CD4-positive, CD25-positive, alpha-beta regulatory T cell (primary cell): ENCODE data around the gene MLLT10. TPM values are rescaled to one million over a fixed set of nuclear protein-coding genes. Genes with fewer than 3 reads are reported as not detected.
A peak's percentile ranks its signal among the peaks of the same experiment; 100 is the strongest.

ENCODE experiments used
- ATAC-seq, 2 donors: fragments of 150-1000 bp; cut with Tn5 transposase; one replicate each; pipeline ENCODE4 v1.10.0; 2021; ENCODE audit warnings: low read depth in 2 of 2, moderate number of reproducible peaks in 2 of 2, moderate library complexity in 1 of 2
- DNase-seq, 3 donors: peaks; one replicate each; pipeline versions ENCODE4 v3.0.0 to v3.0.0-alpha.2; 2012 to 2022; ENCODE audit warnings: mixed read lengths in 1 of 3
- H3K27ac ChIP-seq: one replicate; pipeline ENCODE4 v1.7.0; 2013; ENCODE audit warnings: mild to moderate bottlenecking, low read length; ENCODE audit not compliant: insufficient read depth, poor library complexity, severe bottlenecking
- H3K27me3 ChIP-seq: one replicate; pipeline ENCODE4 v1.7.0; 2013; ENCODE audit warnings: low read length; ENCODE audit not compliant: control insufficient read depth, insufficient read depth
- H3K36me3 ChIP-seq: one replicate; pipeline ENCODE4 v1.7.0; 2013; ENCODE audit warnings: mild to moderate bottlenecking, low read length, moderate library complexity; ENCODE audit not compliant: control insufficient read depth, insufficient read depth
- H3K4me1 ChIP-seq: 2 replicates; pipeline ENCODE4 v1.7.0; 2013; ENCODE audit warnings: mild to moderate bottlenecking, low read length; ENCODE audit not compliant: insufficient read depth, control insufficient read depth, poor library complexity, severe bottlenecking
- H3K4me3 ChIP-seq: one replicate; pipeline ENCODE4 v1.7.0; 2013; ENCODE audit warnings: low read depth, mild to moderate bottlenecking, low read length, moderate library complexity
- H3K9me3 ChIP-seq, 2 experiments: 1 replicate in 1 of 2; 2 replicates in 1 of 2; pipeline ENCODE4 v1.7.0; 2013; ENCODE audit warnings: low read length in 2 of 2, mild to moderate bottlenecking in 1 of 2, moderate library complexity in 1 of 2; ENCODE audit not compliant: control insufficient read depth in 2 of 2
- H3K27ac Mint-ChIP-seq, 3 donors: one replicate each; pipeline ENCODE4 v1.8.0; 2020 to 2022; ENCODE audit warnings: mild to moderate bottlenecking in 3 of 3, mixed read lengths in 3 of 3, moderate library complexity in 2 of 3
- H3K27me3 Mint-ChIP-seq: one replicate; pipeline ENCODE4 v1.8.0; 2022; ENCODE audit warnings: mild to moderate bottlenecking, mixed read lengths
- H3K36me3 Mint-ChIP-seq: one replicate; pipeline ENCODE4 v1.8.0; 2020; ENCODE audit warnings: mixed read lengths
- H3K4me1 Mint-ChIP-seq, 4 donors: one replicate each; pipeline ENCODE4 v1.8.0; 2020 to 2022; ENCODE audit warnings: mixed read lengths in 4 of 4, mild to moderate bottlenecking in 1 of 4
- H3K4me3 Mint-ChIP-seq, 4 donors: one replicate each; pipeline ENCODE4 v1.8.0; 2020 to 2022; ENCODE audit warnings: mild to moderate bottlenecking in 4 of 4, mixed read lengths in 4 of 4, moderate library complexity in 3 of 4
- H3K9me3 Mint-ChIP-seq, 7 donors: one replicate each; pipeline ENCODE4 v1.8.0; 2020 to 2022; ENCODE audit warnings: mixed read lengths in 7 of 7, mild to moderate bottlenecking in 3 of 7, moderate library complexity in 2 of 7
- polyA plus RNA-seq, 4 donors: library from polyadenylated mRNA; unstranded; fragments of 300-500 nt; fragmentation: Illumina TruSeq; gene quantifications; one replicate each; pipeline ENCODE4 v1.2.3, GENCODE V29; 2021
- total RNA-seq: library from RNA; stranded (reverse); gene quantifications from one replicate; pipeline ENCODE4 v1.2.3, GENCODE V29; 2022

Gene MLLT10
- total and polyA plus RNA-seq, 5 donors from 2014 or later, result 5.8 to 81.9 (median 8.1) TPM

DNA sequence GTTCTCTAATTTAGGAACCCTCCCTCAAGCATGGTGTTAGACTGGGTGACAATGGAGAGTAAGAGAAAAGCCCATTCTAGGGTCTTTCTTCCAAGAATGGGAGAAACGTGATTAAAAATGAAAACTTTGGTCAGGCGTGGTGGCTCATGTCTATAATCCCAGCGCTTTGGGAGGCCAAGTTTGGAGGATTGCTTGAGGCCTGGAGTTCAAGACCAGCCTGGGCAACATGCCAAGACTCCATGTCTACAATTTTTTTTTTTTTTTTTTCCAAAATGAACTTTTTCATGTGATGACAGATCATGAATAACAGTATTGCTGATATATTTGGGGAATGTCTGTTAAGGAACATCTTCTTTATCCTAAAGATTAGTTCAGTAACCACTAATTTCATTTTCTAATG lies 194.6 kb downstream of the MLLT10 start:
- Mint-ChIP-seq H3K4me3 (no peak overlapping the region), H3K4me1 (peaks cover 18 to 32% (median 25%) of the 10 kb centered on the region in 4 donors), H3K9me3 (no peaks in the 10 kb centered on the region), H3K27ac (no peak overlapping the region), H3K36me3 (peaks cover 33% of the 10 kb centered on the region), H3K27me3 (no peaks in the 10 kb centered on the region)
- no peaks in the 10 kb centered on the region for H3K9me3 ChIP-seq
- peaks cover 4% of the 10 kb centered on the region for H3K4me1 ChIP-seq
- peaks cover 42% of the 10 kb centered on the region for H3K36me3 ChIP-seq
- ATAC-seq (no peak), DNase-seq (no peak)
- H3K27ac ChIP-seq, result no peak overlapping the region
- H3K27me3 ChIP-seq, result no peaks in the 10 kb centered on the region
- no peak overlapping the region for H3K4me3 ChIP-seq

DNA sequence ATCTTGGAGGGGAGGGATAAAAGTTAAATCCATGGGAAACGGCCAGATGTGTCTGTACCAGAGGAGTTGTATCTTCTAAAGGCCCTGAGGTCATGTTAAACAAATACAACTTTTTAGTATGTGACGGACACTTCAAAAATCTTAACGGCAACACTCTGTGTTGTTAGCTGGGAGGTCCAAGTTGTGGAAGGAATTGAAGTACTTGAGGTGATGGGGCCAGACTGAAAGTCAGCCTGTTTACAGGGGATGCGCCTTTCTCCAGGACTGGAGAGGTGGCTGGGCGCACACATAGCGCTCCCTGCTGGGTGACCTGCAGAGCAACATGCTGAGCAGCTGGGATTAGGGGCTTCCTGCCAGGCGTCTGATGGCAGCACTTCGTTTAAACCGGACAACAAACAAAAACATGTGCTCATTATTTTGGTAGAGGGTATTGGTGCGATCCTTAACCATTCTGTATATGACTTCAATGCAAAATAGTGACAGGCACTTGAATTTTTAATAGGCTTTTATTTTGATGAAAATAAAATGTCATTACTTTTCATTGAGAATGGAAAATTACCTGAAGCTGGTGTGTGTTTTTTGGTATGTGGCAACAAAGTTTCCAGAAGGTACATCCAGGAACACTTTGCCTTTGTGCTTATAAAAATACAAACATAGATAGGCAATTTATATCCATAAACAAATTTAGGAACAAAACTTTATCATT lies 198.2 kb downstream of the MLLT10 start:
- peak overlapping the region in 2 of 3 donors; percentile 57 to 88 for H3K27ac Mint-ChIP-seq
- DNase-seq, result peak in 1 of 3 donors; percentile 44
- no peak overlapping the region for H3K4me3 Mint-ChIP-seq
- peaks cover 36% of the 10 kb centered on the region for H3K36me3 Mint-ChIP-seq
- no peak overlapping the region for H3K27ac ChIP-seq
- ATAC-seq, result peak in 1 of 2 donors; percentile 37
- H3K4me1 ChIP-seq, result peaks cover 12% of the 10 kb centered on the region
- H3K36me3 ChIP-seq, result peaks cover 57% of the 10 kb centered on the region
- H3K27me3 ChIP-seq, result no peaks in the 10 kb centered on the region
- no peaks in the 10 kb centered on the region for H3K9me3 Mint-ChIP-seq
- no peaks in the 10 kb centered on the region for H3K9me3 ChIP-seq
- H3K27me3 Mint-ChIP-seq, result no peaks in the 10 kb centered on the region
- H3K4me3 ChIP-seq, result no peak overlapping the region
- H3K4me1 Mint-ChIP-seq, result peaks cover 16 to 33% (median 33%) of the 10 kb centered on the region in 4 donors

DNA sequence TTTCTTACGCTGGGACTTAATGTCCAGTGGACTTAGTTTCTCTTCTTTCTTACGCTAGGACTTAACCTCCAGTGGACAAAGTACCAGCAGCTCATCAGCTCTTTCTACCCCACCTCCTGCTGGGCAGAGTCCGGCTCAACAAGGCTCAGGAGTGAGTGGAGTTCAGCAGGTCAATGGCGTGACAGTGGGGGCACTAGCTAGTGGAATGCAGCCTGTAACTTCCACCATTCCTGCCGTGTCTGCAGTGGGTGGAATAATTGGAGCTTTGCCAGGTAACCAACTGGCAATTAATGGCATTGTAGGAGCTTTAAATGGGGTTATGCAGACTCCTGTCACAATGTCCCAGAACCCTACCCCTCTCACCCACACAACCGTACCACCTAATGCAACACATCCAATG lies 199.7 kb downstream of the MLLT10 start:
- H3K27ac ChIP-seq, result no peak overlapping the region
- H3K9me3 ChIP-seq, result no peaks in the 10 kb centered on the region
- H3K27ac Mint-ChIP-seq, result peak overlapping the region in 1 of 3 donors; percentile 52
- H3K4me1 ChIP-seq, result peaks cover 11% of the 10 kb centered on the region
- no peaks in the 10 kb centered on the region for H3K9me3 Mint-ChIP-seq
- H3K36me3 ChIP-seq, result peaks cover 62% of the 10 kb centered on the region
- H3K4me3 Mint-ChIP-seq, result no peak overlapping the region
- ATAC-seq, result no peak
- H3K27me3 Mint-ChIP-seq, result no peaks in the 10 kb centered on the region
- H3K27me3 ChIP-seq, result no peaks in the 10 kb centered on the region
- H3K4me1 Mint-ChIP-seq, result peaks cover 12 to 32% (median 32%) of the 10 kb centered on the region in 4 donors
- no peak for DNase-seq
- peaks cover 34% of the 10 kb centered on the region for H3K36me3 Mint-ChIP-seq
- no peak overlapping the region for H3K4me3 ChIP-seq

DNA sequence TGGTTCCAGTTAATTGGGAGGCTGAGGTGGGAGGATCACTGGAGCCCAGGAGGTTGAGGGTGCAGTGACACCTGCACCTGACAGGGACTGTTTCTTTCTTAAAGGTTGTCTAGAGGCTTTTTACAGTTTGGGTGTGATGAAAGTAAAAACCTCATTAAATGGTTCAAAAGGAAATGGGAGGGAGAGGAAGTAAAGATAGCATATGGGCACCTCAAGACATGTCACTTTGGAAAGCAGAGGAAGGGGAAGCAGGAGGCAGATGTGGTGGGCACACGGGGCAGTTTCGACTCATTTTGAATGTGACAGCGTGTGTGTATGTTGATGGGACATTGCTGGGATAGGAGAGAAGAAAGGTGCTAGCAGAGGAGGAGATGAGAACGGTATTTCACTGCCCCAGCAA lies 203.1 kb downstream of the MLLT10 start:
- H3K36me3 ChIP-seq, result peaks cover 50% of the 10 kb centered on the region
- Mint-ChIP-seq H3K27ac (peak overlapping the region; percentile 53 to 96 (median 70)), H3K36me3 (peaks cover 44% of the 10 kb centered on the region), H3K9me3 (no peaks in the 10 kb centered on the region), H3K4me1 (peaks cover 33 to 66% (median 58%) of the 10 kb centered on the region in 4 donors), H3K27me3 (no peaks in the 10 kb centered on the region), H3K4me3 (peak overlapping the region in 3 of 4 donors; percentile 1 to 45 (median 34))
- no peak overlapping the region for H3K4me3 ChIP-seq
- H3K9me3 ChIP-seq, result no peaks in the 10 kb centered on the region
- peak overlapping the region; percentile 7 for H3K27ac ChIP-seq
- peaks cover 39% of the 10 kb centered on the region for H3K4me1 ChIP-seq
- no peaks in the 10 kb centered on the region for H3K27me3 ChIP-seq
- DNase-seq (peak in 1 of 3 donors; percentile 43), ATAC-seq (no peak)

DNA sequence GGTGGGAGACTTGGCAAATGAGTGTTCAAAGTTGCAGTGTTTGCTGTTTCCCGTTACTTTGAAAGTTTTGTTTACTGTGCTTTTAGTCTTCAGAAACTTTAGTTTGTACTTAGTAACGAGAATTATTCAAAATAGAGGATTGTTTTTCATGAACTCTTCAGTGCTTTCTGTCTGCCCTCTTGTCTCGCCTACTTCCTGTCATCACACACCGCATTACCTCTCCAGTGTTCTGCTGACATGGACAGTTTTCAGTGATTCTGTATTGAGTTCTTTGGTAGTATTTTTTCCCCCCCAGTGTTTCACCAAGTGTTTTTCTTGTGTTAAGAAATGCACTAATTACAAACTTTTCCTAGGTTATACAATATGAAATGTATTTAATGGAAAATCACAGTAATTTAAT lies 207.0 kb downstream of the MLLT10 start:
- peak; percentile 92 to 94 for ATAC-seq
- Mint-ChIP-seq H3K36me3 (peaks cover 53% of the 10 kb centered on the region), H3K9me3 (no peaks in the 10 kb centered on the region), H3K27me3 (no peaks in the 10 kb centered on the region), H3K27ac (peak overlapping the region; percentile 87 to 99 (median 92)), H3K4me1 (peaks cover 37 to 70% (median 55%) of the 10 kb centered on the region in 4 donors), H3K4me3 (peak overlapping the region; percentile 65 to 75 (median 70))
- Histone ChIP-seq H3K36me3 (peaks cover 35% of the 10 kb centered on the region), H3K9me3 (no peaks in the 10 kb centered on the region), H3K4me3 (peak overlapping the region; percentile 60), H3K27ac (peak overlapping the region; percentile 67), H3K4me1 (peaks cover 42% of the 10 kb centered on the region), H3K27me3 (no peaks in the 10 kb centered on the region)
- DNase-seq, result peak; percentile 28 to 82 (median 69)

DNA sequence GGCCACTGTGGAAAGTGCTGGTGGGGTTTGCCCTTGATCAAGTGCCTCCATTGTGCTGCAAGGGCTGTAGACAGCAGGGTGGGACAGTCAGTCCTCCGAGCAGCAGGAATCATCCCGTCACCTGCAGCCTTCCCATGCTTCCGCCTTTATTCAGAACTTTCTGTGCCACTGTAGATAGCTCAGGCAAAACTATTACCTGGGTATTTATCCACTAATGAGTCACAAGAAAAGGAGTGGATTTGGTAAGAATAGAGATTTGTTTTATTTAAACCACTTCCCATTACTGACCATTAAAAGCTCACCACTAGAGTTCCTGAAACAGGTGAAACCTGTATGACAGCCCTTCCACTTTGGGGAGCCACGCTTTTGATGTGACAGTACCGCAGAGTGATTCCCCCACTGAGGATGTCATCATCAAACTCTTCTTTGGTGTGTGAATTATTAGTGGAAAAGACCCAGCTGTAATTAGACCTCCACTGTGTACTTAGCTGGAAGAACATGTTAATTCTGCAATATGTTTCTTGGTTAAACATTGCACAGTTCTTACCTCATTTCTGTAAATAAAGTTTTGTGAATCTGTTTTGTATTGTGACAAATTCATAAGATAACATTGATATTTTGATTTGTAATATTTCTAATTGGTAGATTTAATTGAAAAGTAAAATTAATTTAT lies 208.8 kb downstream of the MLLT10 start:
- H3K27ac Mint-ChIP-seq, result peak overlapping the region in 2 of 3 donors; percentile 28 to 60
- no peak overlapping the region for H3K27ac ChIP-seq

DNA sequence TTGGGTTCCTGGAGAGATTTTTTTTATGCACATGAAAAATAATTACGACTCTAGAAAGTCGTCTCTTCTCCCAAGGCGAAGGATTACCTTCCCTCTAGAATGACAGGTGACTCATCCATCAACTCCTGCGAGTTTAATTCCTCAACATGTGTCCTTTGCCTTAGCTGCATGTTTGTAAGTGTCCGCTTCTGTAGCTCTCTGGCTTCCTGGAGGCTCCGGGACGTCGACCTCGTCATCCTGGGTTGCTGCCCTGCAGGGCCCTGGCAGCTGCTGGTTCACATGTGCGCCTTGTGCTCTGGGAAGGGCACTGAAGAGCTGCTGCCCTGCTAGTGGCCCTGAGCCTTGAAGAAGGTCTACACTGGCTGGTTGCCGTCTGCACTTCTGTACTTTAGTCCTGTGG lies 210.2 kb downstream of the MLLT10 start:
- no peak for ATAC-seq
- no peak overlapping the region for H3K27ac ChIP-seq
- H3K4me3 Mint-ChIP-seq, result peak overlapping the region in 1 of 4 donors; percentile 19
- no peaks in the 10 kb centered on the region for H3K27me3 Mint-ChIP-seq
- peak overlapping the region in 1 of 3 donors; percentile 44 for H3K27ac Mint-ChIP-seq
- H3K36me3 Mint-ChIP-seq, result peaks cover 35% of the 10 kb centered on the region
- no peak overlapping the region for H3K4me3 ChIP-seq
- H3K27me3 ChIP-seq, result no peaks in the 10 kb centered on the region
- no peaks in the 10 kb centered on the region for H3K9me3 ChIP-seq
- DNase-seq, result no peak
- peaks cover 0 to 4% (median 0%) of the 10 kb centered on the region in 7 donors for H3K9me3 Mint-ChIP-seq
- peaks cover 30 to 59% (median 41%) of the 10 kb centered on the region in 4 donors for H3K4me1 Mint-ChIP-seq
- peaks cover 40% of the 10 kb centered on the region for H3K4me1 ChIP-seq
- peaks cover 26% of the 10 kb centered on the region for H3K36me3 ChIP-seq

More for the DNA sequence above, 208.8 kb downstream of the MLLT10 start:
- peaks cover 32 to 66% (median 49%) of the 10 kb centered on the region in 4 donors for H3K4me1 Mint-ChIP-seq
- H3K36me3 ChIP-seq, result peaks cover 32% of the 10 kb centered on the region
- peak overlapping the region in 1 of 4 donors; percentile 10 for H3K4me3 Mint-ChIP-seq
- no peak for ATAC-seq
- peaks cover 41% of the 10 kb centered on the region for H3K4me1 ChIP-seq
- H3K27me3 ChIP-seq, result no peaks in the 10 kb centered on the region
- peaks cover 0 to 4% (median 0%) of the 10 kb centered on the region in 7 donors for H3K9me3 Mint-ChIP-seq
- H3K36me3 Mint-ChIP-seq, result peaks cover 43% of the 10 kb centered on the region
- H3K27me3 Mint-ChIP-seq, result no peaks in the 10 kb centered on the region
- H3K4me3 ChIP-seq, result no peak overlapping the region
- DNase-seq, result no peak
- no peaks in the 10 kb centered on the region for H3K9me3 ChIP-seq
